Osteoblast (primary cell): ENCODE measurements around the gene CAMK2G. TPM values are rescaled to one million over a fixed set of nuclear protein-coding genes. Genes with fewer than 3 reads are reported as not detected.

Experiments used
- DNase-seq: peaks from one replicate; pipeline ENCODE4 v3.0.0; 2011; ENCODE audit warnings: low spot score, mixed read lengths; ENCODE audit not compliant: insufficient read length; ENCODE audit errors: missing footprints
- H2AFZ ChIP-seq: 2 replicates; pipeline ENCODE4 v1.6.0; 2011; ENCODE audit warnings: mild to moderate bottlenecking, low read length
- H3K27ac ChIP-seq: 2 replicates; pipeline ENCODE4 v1.5.1; 2011; ENCODE audit warnings: mild to moderate bottlenecking, low read depth, low read length, moderate library complexity
- H3K27me3 ChIP-seq: 2 replicates; pipeline ENCODE4 v1.6.0; 2012; ENCODE audit warnings: mild to moderate bottlenecking, control low read depth, inconsistent platforms, low read length, moderate library complexity; ENCODE audit not compliant: insufficient read depth
- H3K36me3 ChIP-seq: 2 replicates; pipeline ENCODE4 v1.5.1; 2011; ENCODE audit warnings: mild to moderate bottlenecking, low read length, control low read depth, moderate library complexity; ENCODE audit not compliant: insufficient read depth
- H3K4me1 ChIP-seq: 2 replicates; pipeline ENCODE4 v1.5.1; 2011; ENCODE audit warnings: mild to moderate bottlenecking, low read length, control low read depth, moderate library complexity; ENCODE audit not compliant: insufficient read depth
- H3K4me2 ChIP-seq: 2 replicates; pipeline ENCODE4 v1.6.0; 2011; ENCODE audit warnings: mild to moderate bottlenecking, low read length; ENCODE audit not compliant: insufficient read depth
- H3K4me3 ChIP-seq: fragments of 200-600 bp; sonication (generic); 3 replicates; pipeline ENCODE4 v1.5.1; 2012; ENCODE audit warnings: mild to moderate bottlenecking, low read length, inconsistent platforms; ENCODE audit not compliant: insufficient read depth
- H3K79me2 ChIP-seq: 2 replicates; pipeline ENCODE4 v1.6.0; 2012; ENCODE audit warnings: mild to moderate bottlenecking, low read length, control low read depth, inconsistent platforms; ENCODE audit not compliant: insufficient read depth
- H3K9me3 ChIP-seq: 2 replicates; pipeline ENCODE4 v1.5.1; 2011; ENCODE audit warnings: low read depth, low read length, control low read depth
- H4K20me1 ChIP-seq: 2 replicates; pipeline ENCODE4 v1.6.0; 2012; ENCODE audit warnings: mild to moderate bottlenecking, low read length, control low read depth; ENCODE audit not compliant: insufficient read depth
- total RNA-seq: library from RNA; depleted of rRNA; stranded (reverse); fragments of >200 nt; gene quantifications from 2 replicates; pipeline ENCODE4 v1.2.3, GENCODE V29; 2012
- TF ChIP-seq, protein P1 (sequence below): IDR thresholded peaks from 2 replicates; pipeline ENCODE4 v1.5.1; 2011; ENCODE audit warnings: mild to moderate bottlenecking, low read depth, low read length, moderate library complexity; ENCODE audit errors: extremely low read depth

Gene CAMK2G
- total RNA-seq, 1 donor: 22.4 TPM

DNA sequence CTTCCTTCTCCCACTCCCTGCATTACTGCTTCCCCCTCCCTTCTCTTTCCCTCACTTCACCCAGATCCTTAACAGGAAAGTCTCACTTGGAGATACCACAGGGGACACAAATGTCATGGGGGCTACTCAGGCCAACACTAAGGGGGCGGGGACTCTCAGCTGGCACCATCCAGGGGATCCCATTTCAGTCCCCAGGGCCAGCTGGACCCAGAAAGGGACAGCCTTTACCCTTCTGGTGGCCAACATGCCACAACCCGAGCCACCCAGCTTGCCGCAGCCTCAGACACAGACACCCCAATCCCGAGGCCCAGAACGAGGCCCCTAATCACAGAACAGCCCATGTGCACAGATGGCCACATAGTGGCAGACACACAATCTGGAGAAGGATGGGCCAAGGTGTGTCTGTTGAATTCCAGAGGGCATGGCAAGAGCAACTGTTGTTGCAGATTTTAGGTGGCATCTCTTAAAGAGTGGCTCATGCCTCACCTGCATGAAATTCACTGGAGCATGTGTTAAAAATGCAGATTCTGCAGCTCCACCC, 5.6 kb downstream of the CAMK2G start:
- Histone ChIP-seq H3K4me1 (peaks cover 15% of the 10 kb centered on the region), H2AFZ (no peak overlapping the region), H3K27me3 (no peaks in the 10 kb centered on the region), H3K27ac (no peak overlapping the region), H3K9me3 (no peaks in the 10 kb centered on the region), H3K36me3 (peaks cover 27% of the 10 kb centered on the region), H4K20me1 (peaks cover 49% of the 10 kb centered on the region), H3K4me3 (no peak overlapping the region), H3K4me2 (no peak overlapping the region), H3K79me2 (peaks cover 44% of the 10 kb centered on the region)
- TF ChIP-seq, protein P1, sequence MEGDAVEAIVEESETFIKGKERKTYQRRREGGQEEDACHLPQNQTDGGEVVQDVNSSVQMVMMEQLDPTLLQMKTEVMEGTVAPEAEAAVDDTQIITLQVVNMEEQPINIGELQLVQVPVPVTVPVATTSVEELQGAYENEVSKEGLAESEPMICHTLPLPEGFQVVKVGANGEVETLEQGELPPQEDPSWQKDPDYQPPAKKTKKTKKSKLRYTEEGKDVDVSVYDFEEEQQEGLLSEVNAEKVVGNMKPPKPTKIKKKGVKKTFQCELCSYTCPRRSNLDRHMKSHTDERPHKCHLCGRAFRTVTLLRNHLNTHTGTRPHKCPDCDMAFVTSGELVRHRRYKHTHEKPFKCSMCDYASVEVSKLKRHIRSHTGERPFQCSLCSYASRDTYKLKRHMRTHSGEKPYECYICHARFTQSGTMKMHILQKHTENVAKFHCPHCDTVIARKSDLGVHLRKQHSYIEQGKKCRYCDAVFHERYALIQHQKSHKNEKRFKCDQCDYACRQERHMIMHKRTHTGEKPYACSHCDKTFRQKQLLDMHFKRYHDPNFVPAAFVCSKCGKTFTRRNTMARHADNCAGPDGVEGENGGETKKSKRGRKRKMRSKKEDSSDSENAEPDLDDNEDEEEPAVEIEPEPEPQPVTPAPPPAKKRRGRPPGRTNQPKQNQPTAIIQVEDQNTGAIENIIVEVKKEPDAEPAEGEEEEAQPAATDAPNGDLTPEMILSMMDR: no peak
- peak; percentile 66 for DNase-seq

DNA sequence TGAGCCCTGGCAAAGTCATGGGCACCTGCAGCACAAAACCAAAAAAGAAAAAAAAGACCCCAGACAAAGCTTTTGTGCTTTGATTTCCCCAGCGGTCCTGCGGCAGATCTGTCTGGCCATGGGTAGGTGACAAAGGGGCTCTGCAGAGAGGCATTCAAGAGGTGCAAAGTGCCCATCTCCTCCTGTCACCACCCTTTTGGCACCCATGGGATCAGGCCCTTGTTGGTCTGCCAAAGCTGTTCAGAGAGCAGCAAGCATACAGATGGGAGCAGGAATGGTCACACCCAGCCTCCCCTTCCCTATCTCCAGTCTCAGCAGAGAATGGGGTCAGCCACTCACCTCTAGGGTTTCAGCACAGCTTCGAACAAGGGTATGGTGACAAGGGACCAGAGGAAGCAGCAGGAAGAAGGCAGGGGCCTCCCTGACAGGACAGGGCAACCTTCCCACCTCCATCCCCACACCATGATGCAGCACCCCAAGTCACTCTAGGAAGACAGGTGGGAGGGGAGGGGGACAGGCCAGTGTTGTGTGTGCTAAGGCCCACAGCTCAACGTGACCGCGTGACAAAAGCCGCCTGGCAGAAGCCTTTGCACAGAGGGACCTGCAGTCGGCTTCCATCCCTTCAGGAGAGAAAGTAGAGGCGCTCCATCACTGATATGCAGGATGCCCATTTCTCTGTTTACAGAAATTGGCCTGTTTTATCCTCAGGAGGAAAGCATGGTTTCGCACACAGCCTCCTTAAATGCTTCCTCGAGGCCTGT, 6.3 kb downstream of the CAMK2G start:
- Histone ChIP-seq H2AFZ (no peak overlapping the region), H3K27me3 (no peaks in the 10 kb centered on the region), H3K36me3 (peaks cover 27% of the 10 kb centered on the region), H3K4me3 (no peak overlapping the region), H3K4me1 (peaks cover 11% of the 10 kb centered on the region), H4K20me1 (peaks cover 51% of the 10 kb centered on the region), H3K27ac (no peak overlapping the region), H3K9me3 (no peaks in the 10 kb centered on the region), H3K4me2 (no peak overlapping the region), H3K79me2 (peaks cover 39% of the 10 kb centered on the region)
- DNase-seq: peak; percentile 73
- TF ChIP-seq, protein P1: no peak

DNA sequence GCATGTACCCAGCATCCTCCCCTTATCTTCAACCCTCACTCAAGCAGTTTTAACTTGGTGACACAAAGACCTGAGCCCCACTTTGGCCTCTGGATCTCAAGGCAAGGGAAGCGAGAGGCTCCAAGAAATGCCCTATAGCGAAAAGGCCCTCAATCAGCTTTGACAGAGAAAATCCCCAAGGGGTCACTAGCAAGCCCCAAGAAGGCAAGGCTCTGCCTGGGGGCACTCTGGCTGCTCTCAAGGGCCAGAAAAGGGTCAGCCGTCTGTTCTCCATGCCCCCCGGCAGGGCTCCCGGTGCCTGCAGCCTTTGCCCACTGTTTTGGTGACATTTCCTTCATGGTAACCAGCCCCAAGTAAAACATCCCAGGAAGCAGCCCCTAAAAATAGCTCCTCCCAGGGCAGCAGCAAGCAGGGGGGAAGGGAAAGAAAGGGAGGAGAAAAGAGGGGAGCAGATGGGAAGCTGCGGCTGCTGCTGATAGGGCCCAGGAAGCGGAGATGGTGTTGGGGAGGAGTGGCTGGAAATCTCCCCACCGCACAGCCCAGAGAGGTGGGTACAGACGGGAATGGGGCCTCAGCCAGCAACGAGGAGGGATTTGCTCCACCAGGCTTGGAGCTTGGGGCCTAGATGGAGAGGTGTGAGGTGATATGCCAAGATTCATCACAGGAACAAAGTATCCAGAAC, 7.1 kb downstream of the CAMK2G start:
- peaks cover 27% of the 10 kb centered on the region for H3K36me3 ChIP-seq
- TF ChIP-seq, protein P1: no peak
- no peak overlapping the region for H3K27ac ChIP-seq
- H3K9me3 ChIP-seq: no peaks in the 10 kb centered on the region
- no peaks in the 10 kb centered on the region for H3K27me3 ChIP-seq
- H3K4me1 ChIP-seq: peaks cover 3% of the 10 kb centered on the region
- no peak overlapping the region for H3K4me3 ChIP-seq
- no peak overlapping the region for H3K4me2 ChIP-seq
- peaks cover 43% of the 10 kb centered on the region for H4K20me1 ChIP-seq
- DNase-seq: peak; percentile 68
- H2AFZ ChIP-seq: no peak overlapping the region
- peaks cover 33% of the 10 kb centered on the region for H3K79me2 ChIP-seq

DNA sequence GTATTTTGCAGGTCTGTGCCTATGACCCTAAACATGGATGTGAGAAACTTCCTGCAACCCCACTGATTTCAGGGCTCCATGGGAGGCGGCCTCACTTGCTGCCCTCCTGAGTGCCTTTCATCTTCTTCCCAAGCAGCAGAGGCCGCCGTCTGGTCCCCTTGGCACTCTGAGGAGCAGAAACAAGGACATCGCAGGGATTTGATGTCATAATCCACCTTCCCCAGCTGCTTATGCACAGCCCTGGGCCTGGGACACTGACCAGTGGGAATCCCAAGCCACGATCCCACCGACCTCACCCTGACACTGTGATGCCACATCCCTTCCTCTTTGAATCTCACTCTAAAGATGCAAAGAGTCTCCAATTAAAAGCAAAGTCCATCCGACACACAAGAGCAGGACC, 7.7 kb downstream of the CAMK2G start:
- no peak overlapping the region for H3K27ac ChIP-seq
- H3K4me2 ChIP-seq: no peak overlapping the region
- peaks cover 25% of the 10 kb centered on the region for H3K36me3 ChIP-seq
- no peaks in the 10 kb centered on the region for H3K9me3 ChIP-seq
- no peak overlapping the region for H3K4me3 ChIP-seq
- peaks cover 27% of the 10 kb centered on the region for H3K79me2 ChIP-seq
- no peaks in the 10 kb centered on the region for H3K4me1 ChIP-seq
- TF ChIP-seq, protein P1: no peak
- DNase-seq: peak; percentile 15
- no peak overlapping the region for H2AFZ ChIP-seq
- no peaks in the 10 kb centered on the region for H3K27me3 ChIP-seq
- H4K20me1 ChIP-seq: peaks cover 38% of the 10 kb centered on the region
